ENCODE measurements around the gene BORCS5. TPM values are rescaled to one million over a fixed set of nuclear protein-coding genes. Genes with fewer than 3 reads are reported as not detected.

BORCS5 gene
- total RNA-seq = 17.0 and 18.0 TPM in 2 replicates

GRCh38 chr12:12356896-12357718 is at the start of gene BORCS5:
BORCS5 (plus strand) TSS chr12:12357078; CDS start chr12:12357452, 374 bp downstream.

GRCh38 chr12:12349711-12350665 is 6.9 kb upstream of the BORCS5 start, which contains the start of gene MANSC1:
MANSC1 (minus strand) TSS chr12:12350242; CDS start chr12:12343314, 6,928 bp downstream.

Other genes starting within 250 kb of the BORCS5 start
- 38.4 and 42.5 TPM in 2 replicates for gene LRP6, start 90.0 kb upstream of the BORCS5 start, total RNA-seq
- gene MANSC1, start 6.8 kb upstream of the BORCS5 start, total RNA-seq = 14.5 and 16.2 TPM in 2 replicates
- gene DUSP16, start 205.8 kb downstream of the BORCS5 start, total RNA-seq = 7.7 and 10.7 TPM in 2 replicates